IMR-90 (cell line): Measurements from ENCODE around the gene SLC6A17. TPM values are rescaled to one million over a fixed set of nuclear protein-coding genes. Genes with fewer than 3 reads are reported as not detected.

ENCODE experiments used
- ATAC-seq: fragments of 200-7000 bp; cut with Tn5 transposase; 2 replicates; pipeline ENCODE4 v1.9.1; 2020; ENCODE audit warnings: low read depth, mild to moderate bottlenecking, moderate library complexity
- BruUV-seq: library from RNA; stranded (reverse); fragments of 400-500 nt; replicated peaks from 2 replicates; lab custom pipeline; 2021; lab: Mats Ljungman, UMichigan
- CTCF ChIA-PET: fragments of 300-600 bp; formaldehyde crosslinking; extraction: SDS; loops from one replicate; lab custom pipeline; 2021; ENCODE audit warnings: antibody characterized with exemption; lab: Yijun Ruan, JAX
- POLR2A ChIA-PET: fragments of 300-600 bp; sonication (Branson Sonifier 250); formaldehyde crosslinking; loops from one replicate; lab custom pipeline; 2022; ENCODE audit warnings: antibody characterized with exemption; ENCODE audit not compliant: unreplicated experiment; lab: Charles Lee
- DNase-seq: peaks from one replicate; pipeline ENCODE4 v3.0.0; 2013
- H2AFZ ChIP-seq: replicated peaks from 2 replicates; pipeline ENCODE3; 2013; ENCODE audit warnings: low read length, mild to moderate bottlenecking; ENCODE audit not compliant: poor library complexity
- H2AK5ac ChIP-seq: 2 replicates; pipeline ENCODE4 v1.6.1; 2013; ENCODE audit warnings: low read depth, low read length, inconsistent platforms
- H2AK9ac ChIP-seq: replicated peaks from 2 replicates; pipeline ENCODE3; 2013; ENCODE audit warnings: mild to moderate bottlenecking, low read depth, low read length, moderate library complexity; ENCODE audit not compliant: poor library complexity
- H2BK120ac ChIP-seq: 2 replicates; pipeline ENCODE4 v1.6.1; 2013; ENCODE audit warnings: low read depth, low read length, inconsistent platforms
- H2BK15ac ChIP-seq: 3 replicates; pipeline ENCODE4 v1.6.1; 2013; ENCODE audit warnings: low read depth, low read length, inconsistent platforms
- H2BK20ac ChIP-seq: 2 replicates; pipeline ENCODE4 v1.6.1; 2013; ENCODE audit warnings: low read depth, mild to moderate bottlenecking, inconsistent platforms, low read length, moderate library complexity
- H2BK5ac ChIP-seq: 2 replicates; pipeline ENCODE4 v1.6.1; 2013; ENCODE audit warnings: mild to moderate bottlenecking, low read depth, low read length, inconsistent platforms; ENCODE audit not compliant: poor library complexity, severe bottlenecking
- H3K14ac ChIP-seq: replicated peaks from 2 replicates; pipeline ENCODE4 v1.6.1; 2013; ENCODE audit warnings: low read depth, low read length, inconsistent platforms
- H3K18ac ChIP-seq: 2 replicates; pipeline ENCODE4 v1.6.1; 2013; ENCODE audit warnings: low read depth, low read length, control low read depth
- H3K23ac ChIP-seq: 2 replicates; pipeline ENCODE4 v1.6.1; 2013; ENCODE audit warnings: low read depth, low read length, inconsistent platforms
- H3K27ac ChIP-seq: 2 replicates; pipeline ENCODE4 v1.5.1; 2013; ENCODE audit warnings: mild to moderate bottlenecking, control low read depth, low read length; ENCODE audit not compliant: insufficient read depth
- H3K27me3 ChIP-seq: 2 replicates; pipeline ENCODE4 v1.6.1; 2013; ENCODE audit warnings: low read length; ENCODE audit not compliant: control insufficient read depth, insufficient read depth
- H3K36me3 ChIP-seq: 2 replicates; pipeline ENCODE4 v1.6.1; 2013; ENCODE audit warnings: low read length, mixed read lengths; ENCODE audit not compliant: control insufficient read depth, insufficient read depth
- H3K4ac ChIP-seq: 2 replicates; pipeline ENCODE4 v1.6.1; 2013; ENCODE audit warnings: low read depth, low read length, inconsistent platforms
- H3K4me1 ChIP-seq: 2 replicates; pipeline ENCODE4 v1.6.1; 2013; ENCODE audit warnings: low read length, mixed read lengths; ENCODE audit not compliant: control insufficient read depth, insufficient read depth
- H3K4me2 ChIP-seq: 2 replicates; pipeline ENCODE4 v1.6.1; 2013; ENCODE audit warnings: low read depth, mild to moderate bottlenecking, control low read depth, low read length, moderate library complexity
- H3K4me3 ChIP-seq: 2 replicates; pipeline ENCODE4 v1.5.1; 2013; ENCODE audit warnings: low read depth, mild to moderate bottlenecking, control low read depth, low read length, moderate library complexity; ENCODE audit not compliant: insufficient read depth
- H3K56ac ChIP-seq: 2 replicates; pipeline ENCODE4 v1.6.1; 2013; ENCODE audit warnings: low read length, inconsistent platforms; ENCODE audit not compliant: insufficient read depth; ENCODE audit errors: extremely low read depth
- H3K79me1 ChIP-seq, 2 experiments: 2 replicates each; pipeline ENCODE4 v1.6.1; 2013; ENCODE audit warnings: low read length in 2 of 2, inconsistent platforms in 1 of 2, low read depth in 1 of 2
- H3K9ac ChIP-seq: 2 replicates; pipeline ENCODE4 v1.6.1; 2013; ENCODE audit warnings: low read depth, low read length, control low read depth
- H3K9me1 ChIP-seq: 2 replicates; pipeline ENCODE4 v1.6.1; 2013; ENCODE audit warnings: low read length, inconsistent platforms; ENCODE audit not compliant: insufficient read depth
- H3K9me3 ChIP-seq: 2 replicates; pipeline ENCODE4 v1.6.1; 2013; ENCODE audit warnings: low read length; ENCODE audit not compliant: control insufficient read depth, insufficient read depth
- H4K20me1 ChIP-seq: 2 replicates; pipeline ENCODE4 v1.6.1; 2013; ENCODE audit warnings: low read length, inconsistent platforms; ENCODE audit not compliant: insufficient read depth
- H4K5ac ChIP-seq: 2 replicates; pipeline ENCODE4 v1.6.1; 2013; ENCODE audit warnings: mild to moderate bottlenecking, low read depth, low read length, control low read depth
- H4K8ac ChIP-seq, 2 experiments: 2 replicates each; pipeline ENCODE4 v1.6.1; 2013; ENCODE audit warnings: low read depth in 2 of 2, low read length in 2 of 2, control low read depth in 1 of 2, inconsistent platforms in 1 of 2
- H4K91ac ChIP-seq: 2 replicates; pipeline ENCODE4 v1.6.1; 2013; ENCODE audit warnings: low read depth, low read length, inconsistent platforms; ENCODE audit not compliant: insufficient read depth
- BHLHE40 ChIP-seq: fragments of 150-350 bp; IDR thresholded peaks from 2 replicates; pipeline ENCODE4 v1.6.1; 2016; ENCODE audit warnings: mild to moderate bottlenecking, low read depth, low read length
- CEBPB ChIP-seq: IDR thresholded peaks from 2 replicates; pipeline ENCODE4 v1.6.1; 2012; ENCODE audit warnings: low read depth, low read length, improper control_type of control experiment
- POLR2A ChIP-seq: IDR thresholded peaks from 2 replicates; pipeline ENCODE4 v1.6.1; 2012; ENCODE audit warnings: mild to moderate bottlenecking, low read depth, low read length
- RCOR1 ChIP-seq: IDR thresholded peaks from 2 replicates; pipeline ENCODE4 v1.6.1; 2012; ENCODE audit warnings: mild to moderate bottlenecking, low read length, improper control_type of control experiment; ENCODE audit not compliant: insufficient replicate concordance
- dilution Hi-C: fragments of 300-500 bp; cut with HindIII; formaldehyde crosslinking; loops from one replicate; pipeline ENCODE4 v1.14.3; 2018; ENCODE audit warnings: low sequenced_read_pairs; ENCODE audit not compliant: unreplicated experiment
- in situ Hi-C: fragments of 300-500 bp; cut with MboI; formaldehyde crosslinking; loops from 3 replicates; pipeline ENCODE4 v1.14.3; 2019; ENCODE audit warnings: low sequenced_read_pairs, inconsistent platforms, mixed read lengths
- intact Hi-C: fragments of 100-400 bp; cut with micrococcal nuclease; formaldehyde crosslinking; loops from 2 replicates; pipeline ENCODE4 v1.10.0; 2022
- polyA plus RNA-seq, 3 experiments: library from polyadenylated mRNA; depleted of rRNA; stranded (reverse); fragments of >200 nt; gene quantifications; 2 replicates each; pipeline ENCODE4 v1.2.3, GENCODE V29; 2012; ENCODE audit warnings: low replicate concordance in 1 of 3
- total RNA-seq: library from RNA; depleted of rRNA; stranded (reverse); fragments of >200 nt; gene quantifications from 2 replicates; pipeline ENCODE4 v1.2.3, GENCODE V29; 2012
- TF ChIP-seq, protein P1 (sequence below): conservative IDR thresholded peaks from 2 replicates; pipeline ENCODE4 v1.5.1; 2012; ENCODE audit warnings: mild to moderate bottlenecking, low read depth, low read length, improper control_type of control experiment

Gene SLC6A17
- total and polyA plus RNA-seq, 2 of the 4 experiments (the other 2 are of a cell fraction): 0.54 to 0.82 TPM

DNA sequence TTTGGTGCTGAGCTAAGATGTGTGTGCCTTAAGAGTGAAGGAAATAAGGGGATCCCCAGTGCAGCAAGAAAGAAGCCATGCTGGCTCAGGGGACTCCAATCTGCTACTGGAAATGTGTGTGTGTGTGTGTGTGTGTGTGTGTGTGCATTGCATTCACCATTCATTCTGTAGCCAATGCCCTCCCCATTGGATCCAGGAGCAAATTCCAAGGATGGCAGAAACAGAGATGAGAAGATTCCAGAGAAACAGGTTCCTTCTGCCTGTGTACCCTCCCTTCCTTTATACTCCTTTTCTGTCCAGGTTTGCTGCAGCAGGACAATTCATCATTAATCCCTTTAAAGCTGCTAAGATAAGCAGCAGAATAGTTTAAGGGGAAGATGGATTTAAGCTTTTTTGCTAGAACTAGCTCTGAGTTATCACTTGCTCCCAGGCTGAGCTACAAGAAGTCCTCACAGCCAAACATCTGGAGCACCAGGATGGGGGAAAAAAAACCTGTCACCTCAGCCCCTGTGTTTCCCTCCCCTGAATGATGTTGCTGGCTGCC lies 3.2 kb downstream of the SLC6A17 start:
- Histone ChIP-seq H3K36me3 (no peaks in the 10 kb centered on the region), H2BK5ac (no peak overlapping the region), H3K4ac (no peak overlapping the region), H3K4me1 (no peaks in the 10 kb centered on the region), H2BK15ac (no peak overlapping the region), H3K14ac (no peak overlapping the region), H3K9me1 (no peaks in the 10 kb centered on the region), H3K27ac (no peak overlapping the region), H4K8ac (no peak overlapping the region), H3K9ac (no peak overlapping the region), H3K4me3 (no peak overlapping the region), H4K20me1 (no peaks in the 10 kb centered on the region), H3K79me1 (no peaks in the 10 kb centered on the region), H2BK120ac (no peak overlapping the region), H2BK20ac (no peak overlapping the region), H2AFZ (no peak overlapping the region), H3K4me2 (no peak overlapping the region), H3K27me3 (peaks cover 17% of the 10 kb centered on the region), H3K9me3 (no peaks in the 10 kb centered on the region), H4K91ac (no peak overlapping the region), H3K56ac (no peak overlapping the region), H3K23ac (no peak overlapping the region), H3K18ac (no peak overlapping the region), H2AK5ac (no peak overlapping the region), H4K5ac (no peak overlapping the region), H2AK9ac (no peak overlapping the region)
- ATAC-seq (no peak), DNase-seq (no peak)
- ChIA-PET POLR2A (no interaction called here), CTCF (no interaction called here)
- dilution Hi-C loops (no loop called here), in situ Hi-C loops (no loop called here), intact Hi-C loops (no loop called here)
- TF ChIP-seq BHLHE40: no peak
- TF ChIP-seq, protein P1, sequence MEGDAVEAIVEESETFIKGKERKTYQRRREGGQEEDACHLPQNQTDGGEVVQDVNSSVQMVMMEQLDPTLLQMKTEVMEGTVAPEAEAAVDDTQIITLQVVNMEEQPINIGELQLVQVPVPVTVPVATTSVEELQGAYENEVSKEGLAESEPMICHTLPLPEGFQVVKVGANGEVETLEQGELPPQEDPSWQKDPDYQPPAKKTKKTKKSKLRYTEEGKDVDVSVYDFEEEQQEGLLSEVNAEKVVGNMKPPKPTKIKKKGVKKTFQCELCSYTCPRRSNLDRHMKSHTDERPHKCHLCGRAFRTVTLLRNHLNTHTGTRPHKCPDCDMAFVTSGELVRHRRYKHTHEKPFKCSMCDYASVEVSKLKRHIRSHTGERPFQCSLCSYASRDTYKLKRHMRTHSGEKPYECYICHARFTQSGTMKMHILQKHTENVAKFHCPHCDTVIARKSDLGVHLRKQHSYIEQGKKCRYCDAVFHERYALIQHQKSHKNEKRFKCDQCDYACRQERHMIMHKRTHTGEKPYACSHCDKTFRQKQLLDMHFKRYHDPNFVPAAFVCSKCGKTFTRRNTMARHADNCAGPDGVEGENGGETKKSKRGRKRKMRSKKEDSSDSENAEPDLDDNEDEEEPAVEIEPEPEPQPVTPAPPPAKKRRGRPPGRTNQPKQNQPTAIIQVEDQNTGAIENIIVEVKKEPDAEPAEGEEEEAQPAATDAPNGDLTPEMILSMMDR: no peak
- TF ChIP-seq POLR2A: no peak
- no peak for TF ChIP-seq CEBPB
- TF ChIP-seq RCOR1: no peak
- BruUV-seq: no TSS peak
